ENCODE results near the gene RNU6-8. TPM values are rescaled to one million over a fixed set of nuclear protein-coding genes. Genes with fewer than 3 reads are reported as not detected.

Gene RNU6-8
- total and polyA plus RNA-seq, 5 experiments from 2014 or later = not detected

DNA sequence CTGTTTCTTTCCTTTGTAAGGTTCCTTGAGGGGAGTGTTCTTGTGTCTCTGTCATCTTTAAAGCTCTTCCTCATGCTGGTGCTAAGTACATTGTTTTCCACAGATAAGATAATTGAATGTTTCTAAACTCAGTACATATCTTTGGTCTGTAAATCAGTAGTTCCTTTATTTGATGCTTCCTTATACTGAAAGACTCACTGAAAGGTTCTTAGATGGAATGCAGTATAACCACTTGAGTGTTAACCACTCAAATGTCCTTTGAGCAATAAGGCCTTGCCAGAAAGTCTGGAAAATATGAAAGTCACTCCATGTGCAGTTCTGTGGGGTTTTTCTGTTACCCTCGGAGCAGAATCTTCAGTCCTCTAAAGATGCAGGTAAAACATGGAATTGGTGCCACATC, 23.0 kb upstream of the RNU6-8 start:
- H3K27me3 Mint-ChIP-seq = peaks cover 0 to 8% (median 5%) of the 10 kb centered on the region in 5 donors
- POLR2A ChIA-PET = no interaction called here
- H3K36me3 Mint-ChIP-seq = no peaks in the 10 kb centered on the region

DNA sequence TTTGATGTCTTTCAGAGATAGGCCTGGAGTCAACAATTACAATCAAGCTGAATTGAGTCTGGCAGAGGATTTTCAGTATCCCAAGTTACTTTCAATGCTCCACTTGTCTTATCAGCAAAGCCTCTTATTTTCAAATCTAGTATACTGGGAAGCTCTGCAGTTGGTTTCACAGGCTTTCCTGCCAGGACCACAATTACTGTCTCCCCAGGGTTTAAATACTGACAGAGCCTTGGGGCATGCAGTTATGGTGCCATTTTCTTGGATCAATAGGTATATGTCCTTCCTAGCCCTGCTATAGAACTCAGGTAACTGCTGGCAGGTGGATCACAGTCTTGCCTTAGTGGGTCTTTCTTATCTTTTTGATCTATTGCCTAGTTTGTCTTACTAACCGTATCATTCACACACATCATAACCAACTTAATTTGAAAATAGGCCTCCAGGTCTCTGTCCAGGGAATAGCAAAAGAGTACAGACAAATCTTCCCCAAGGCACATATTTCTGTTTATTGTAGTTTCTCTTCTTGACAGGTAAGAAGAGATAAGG, 22.4 kb upstream of the RNU6-8 start:
- DNase-seq (no peak), ATAC-seq (no peak)
- Mint-ChIP-seq H3K27ac (no peak overlapping the region), H3K4me3 (no peak overlapping the region), H3K27me3 (peaks cover 0 to 8% (median 5%) of the 10 kb centered on the region in 5 donors), H3K36me3 (peaks cover 0 to 2% (median 0%) of the 10 kb centered on the region in 3 donors), H3K9me3 (no peaks in the 10 kb centered on the region), H3K4me1 (peaks cover 0 to 2% (median 0%) of the 10 kb centered on the region in 4 donors)
- POLR2A ChIA-PET = no interaction called here

More for the DNA sequence above, 23.0 kb upstream of the RNU6-8 start:
- DNase-seq (no peak), ATAC-seq (no peak)
- Mint-ChIP-seq H3K27ac (no peak overlapping the region), H3K4me1 (peaks cover 0 to 2% (median 0%) of the 10 kb centered on the region in 4 donors), H3K9me3 (no peaks in the 10 kb centered on the region), H3K4me3 (no peak overlapping the region)

DNA sequence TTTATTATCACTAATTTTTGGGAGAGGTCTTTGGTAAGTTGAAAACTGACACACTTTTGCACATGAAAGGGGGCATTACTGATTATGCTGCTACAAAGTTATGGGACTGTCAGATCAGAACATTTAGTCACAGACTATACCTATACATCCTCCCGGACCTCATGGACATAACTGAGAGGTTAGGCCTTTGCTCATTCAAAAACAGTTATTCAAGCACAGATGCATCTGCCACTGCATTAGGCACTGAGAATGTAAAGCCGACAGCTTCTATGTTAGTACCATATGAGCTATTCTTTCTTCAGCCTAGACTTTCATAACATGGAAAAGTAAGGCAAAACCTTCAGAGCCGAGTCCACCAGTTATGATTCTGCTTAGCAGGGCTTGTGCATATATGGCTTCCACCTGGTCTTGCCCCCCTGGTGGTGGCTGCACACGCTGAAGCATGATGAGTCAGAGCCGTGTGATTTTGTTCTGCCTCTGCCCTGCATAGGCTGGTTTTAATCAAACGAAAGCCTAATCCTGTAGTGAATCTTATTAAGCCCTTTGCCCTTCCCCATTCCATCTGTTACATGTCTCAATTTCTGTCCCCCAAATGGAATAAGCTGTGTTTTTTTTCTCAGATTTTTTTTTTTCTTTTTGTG, 21.8 kb upstream of the RNU6-8 start:
- Mint-ChIP-seq H3K4me3 (no peak overlapping the region), H3K9me3 (no peaks in the 10 kb centered on the region), H3K36me3 (peaks cover 0 to 2% (median 0%) of the 10 kb centered on the region in 3 donors)

DNA sequence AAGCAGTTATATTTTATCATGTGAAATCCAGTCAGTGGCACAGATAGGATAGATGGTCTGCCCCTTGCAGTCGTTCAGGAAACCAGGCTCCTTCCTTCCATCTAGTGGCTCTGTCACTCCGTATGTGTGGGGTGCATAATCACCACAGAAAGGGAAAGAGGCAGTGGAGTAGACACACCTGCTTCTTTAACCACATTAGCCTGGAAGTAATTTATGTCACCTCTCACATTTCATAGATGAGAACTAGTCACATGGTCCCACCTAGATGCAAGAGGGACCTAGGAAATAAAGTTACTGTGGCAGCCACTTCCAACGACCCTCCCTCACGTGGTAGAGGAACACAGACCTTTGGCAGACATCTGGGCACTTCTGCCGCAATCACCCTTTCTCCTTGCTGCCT, 14.2 kb upstream of the RNU6-8 start:
- DNase-seq = no peak
- no peaks in the 10 kb centered on the region for H3K9me3 Mint-ChIP-seq
- H3K36me3 Mint-ChIP-seq = peaks cover 0 to 4% (median 0%) of the 10 kb centered on the region in 3 donors
- peaks cover 0 to 7% (median 5%) of the 10 kb centered on the region in 5 donors for H3K27me3 Mint-ChIP-seq
- ATAC-seq = peak in 1 of 2 donors; percentile 51
- peaks cover 0 to 10% (median 2%) of the 10 kb centered on the region in 4 donors for H3K4me1 Mint-ChIP-seq
- H3K27ac Mint-ChIP-seq = peak overlapping the region in 1 of 10 donors; percentile 91
- POLR2A ChIA-PET = no interaction called here
- no peak overlapping the region for H3K4me3 Mint-ChIP-seq

More for the DNA sequence above, 21.8 kb upstream of the RNU6-8 start:
- Mint-ChIP-seq H3K4me1 (peaks cover 0 to 2% (median 0%) of the 10 kb centered on the region in 4 donors), H3K27ac (no peak overlapping the region), H3K27me3 (peaks cover 0 to 8% (median 5%) of the 10 kb centered on the region in 5 donors)
- no peak for DNase-seq
- peak; percentile 53 to 83 for ATAC-seq
- POLR2A ChIA-PET = no interaction called here

DNA sequence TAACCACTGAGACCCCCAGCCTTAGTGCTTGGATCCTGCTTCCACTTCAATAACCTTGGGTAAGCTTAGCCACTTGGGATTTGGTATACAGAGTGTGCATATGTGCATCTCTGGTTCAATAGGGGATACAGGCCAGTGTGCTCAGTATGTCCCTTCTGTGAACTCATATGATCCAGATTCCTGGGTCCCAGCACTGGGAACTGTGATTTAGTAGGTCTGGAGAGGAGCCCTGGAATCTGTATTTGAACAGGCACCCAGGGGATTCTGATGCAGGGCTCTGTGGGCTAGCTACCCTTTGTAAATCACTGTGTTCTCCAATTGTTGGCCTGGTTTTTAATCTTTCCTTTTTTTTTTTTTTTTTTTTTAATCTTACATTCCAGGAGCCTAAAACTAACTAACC, 9.8 kb upstream of the RNU6-8 start:
- no peak for DNase-seq
- Mint-ChIP-seq H3K4me3 (no peak overlapping the region), H3K4me1 (peaks cover 0 to 6% (median 2%) of the 10 kb centered on the region in 4 donors), H3K36me3 (no peaks in the 10 kb centered on the region), H3K9me3 (no peaks in the 10 kb centered on the region), H3K27me3 (peaks cover 0 to 5% (median 0%) of the 10 kb centered on the region in 5 donors), H3K27ac (no peak overlapping the region)
- no peak for ATAC-seq
- POLR2A ChIA-PET = interaction anchor here (1.2 kb wide), 1 partner anchor 9 kb away, joined by 3 read pairs; no protein-coding TSS in a partner anchor

GRCh38 chr14:32211068-32211404, 8.0 kb upstream of the RNU6-8 start:
- ATAC-seq = no peak
- H3K4me3 Mint-ChIP-seq = no peak overlapping the region
- POLR2A ChIA-PET = no interaction called here
- peaks cover 0 to 5% (median 0%) of the 10 kb centered on the region in 5 donors for H3K27me3 Mint-ChIP-seq
- H3K4me1 Mint-ChIP-seq = peaks cover 0 to 7% (median under 1%) of the 10 kb centered on the region in 4 donors
- H3K27ac Mint-ChIP-seq = no peak overlapping the region
- H3K36me3 Mint-ChIP-seq = no peaks in the 10 kb centered on the region
- H3K9me3 Mint-ChIP-seq = no peaks in the 10 kb centered on the region
- DNase-seq = no peak

DNA sequence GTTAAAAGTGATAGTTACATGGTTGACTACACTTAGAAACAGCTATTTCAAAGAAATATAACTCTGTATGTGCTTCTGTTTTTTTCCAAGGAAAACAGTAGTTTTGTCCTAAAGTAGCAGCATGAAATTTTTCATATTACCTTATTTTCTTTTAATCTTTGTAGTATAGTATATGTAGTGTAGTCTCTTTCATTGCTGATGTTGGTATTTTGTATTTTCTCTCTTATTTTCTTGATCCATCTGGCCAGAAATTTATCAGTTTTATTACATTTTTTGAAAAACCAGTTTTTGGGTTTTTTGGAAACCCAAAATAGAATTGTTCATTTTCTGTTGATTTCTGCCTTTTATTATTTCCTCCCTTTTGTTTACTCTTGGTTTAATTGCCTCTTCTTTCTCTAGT, 6.4 kb upstream of the RNU6-8 start:
- no peaks in the 10 kb centered on the region for H3K9me3 Mint-ChIP-seq
- peaks cover 0 to 5% (median 0%) of the 10 kb centered on the region in 5 donors for H3K27me3 Mint-ChIP-seq
- no peak for ATAC-seq
- H3K4me3 Mint-ChIP-seq = no peak overlapping the region
- H3K27ac Mint-ChIP-seq = no peak overlapping the region
- POLR2A ChIA-PET = no interaction called here
- no peaks in the 10 kb centered on the region for H3K36me3 Mint-ChIP-seq
- DNase-seq = no peak
- H3K4me1 Mint-ChIP-seq = peaks cover 1 to 14% (median 2%) of the 10 kb centered on the region in 4 donors

DNA sequence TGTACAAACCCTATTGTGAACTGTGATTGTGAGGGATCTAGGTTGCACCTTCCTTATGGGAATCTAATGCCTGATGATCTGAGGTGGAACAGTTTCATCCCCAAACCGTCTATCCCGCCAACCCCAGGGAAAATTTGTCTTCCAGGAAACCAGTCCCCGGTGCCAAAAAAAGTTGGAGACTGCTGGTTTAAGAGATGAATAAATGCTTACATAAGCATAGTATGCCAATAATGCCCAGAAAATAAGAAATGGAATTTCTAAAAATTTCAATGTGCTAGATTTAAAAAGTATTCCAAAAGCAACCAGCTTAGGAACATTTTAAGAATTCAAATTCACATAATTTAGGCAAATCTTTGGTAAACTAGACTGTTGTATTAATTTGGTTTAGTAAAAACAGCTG, 5.4 kb upstream of the RNU6-8 start:
- peak overlapping the region in 1 of 10 donors; percentile 4 for H3K27ac Mint-ChIP-seq
- no peaks in the 10 kb centered on the region for H3K9me3 Mint-ChIP-seq
- peaks cover 0 to 6% (median 0%) of the 10 kb centered on the region in 5 donors for H3K27me3 Mint-ChIP-seq
- POLR2A ChIA-PET = no interaction called here
- peaks cover 8 to 22% (median 10%) of the 10 kb centered on the region in 4 donors for H3K4me1 Mint-ChIP-seq
- ATAC-seq (no peak), DNase-seq (no peak)
- H3K36me3 Mint-ChIP-seq = no peaks in the 10 kb centered on the region
- H3K4me3 Mint-ChIP-seq = no peak overlapping the region

DNA sequence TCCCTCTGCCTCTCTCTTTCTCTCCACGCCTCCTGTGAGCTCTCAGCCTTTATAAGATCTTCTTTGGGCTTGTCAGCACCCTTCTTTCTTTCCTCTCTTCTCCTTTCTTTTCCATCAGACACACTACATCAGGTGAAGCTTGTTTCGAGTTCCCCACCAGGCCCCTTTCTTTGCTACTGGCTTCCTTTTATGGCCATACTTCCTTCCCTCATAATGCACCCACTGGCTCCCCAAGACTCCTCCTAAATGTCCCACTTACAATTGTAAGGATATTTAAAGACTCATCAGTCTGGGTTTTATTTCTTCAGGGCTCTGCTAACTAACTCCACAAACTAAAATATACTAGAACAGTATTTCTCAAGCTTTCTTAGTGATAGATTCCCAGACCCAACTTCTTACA, 3.5 kb upstream of the RNU6-8 start:
- no peak for DNase-seq
- peaks cover 14 to 39% (median 22%) of the 10 kb centered on the region in 4 donors for H3K4me1 Mint-ChIP-seq
- peaks cover 0 to 4% (median 0%) of the 10 kb centered on the region in 9 donors for H3K9me3 Mint-ChIP-seq
- peaks cover 0 to 3% (median 0%) of the 10 kb centered on the region in 3 donors for H3K36me3 Mint-ChIP-seq
- peak overlapping the region in 3 of 10 donors; percentile 4 to 43 (median 27) for H3K27ac Mint-ChIP-seq
- ATAC-seq = no peak
- POLR2A ChIA-PET = no interaction called here
- H3K4me3 Mint-ChIP-seq = peak overlapping the region in 1 of 10 donors; percentile 25
- H3K27me3 Mint-ChIP-seq = peaks cover 0 to 6% (median 0%) of the 10 kb centered on the region in 5 donors

GRCh38 chr14:32205984-32206383, 2.9 kb upstream of the RNU6-8 start:
- Mint-ChIP-seq H3K36me3 (peaks cover 0 to 3% (median 0%) of the 10 kb centered on the region in 3 donors), H3K4me1 (peaks cover 14 to 42% (median 24%) of the 10 kb centered on the region in 4 donors), H3K27me3 (peaks cover 0 to 6% (median 0%) of the 10 kb centered on the region in 5 donors), H3K4me3 (no peak overlapping the region), H3K27ac (peak overlapping the region in 2 of 10 donors; percentile 11 to 50), H3K9me3 (peaks cover 0 to 4% (median 0%) of the 10 kb centered on the region in 9 donors)
- DNase-seq (no peak), ATAC-seq (no peak)
- POLR2A ChIA-PET = no interaction called here

- Mint-ChIP-seq H3K4me1 (peaks cover 16 to 45% (median 26%) of the 10 kb centered on the region in 4 donors), H3K27me3 (peaks cover 0 to 6% (median 0%) of the 10 kb centered on the region in 5 donors), H3K36me3 (peaks cover 0 to 3% (median 0%) of the 10 kb centered on the region in 3 donors), H3K9me3 (peaks cover 0 to 4% (median 0%) of the 10 kb centered on the region in 9 donors), H3K27ac (peak overlapping the region in 2 of 10 donors; percentile 48 to 50), H3K4me3 (no peak overlapping the region)
- DNase-seq (no peak), ATAC-seq (no peak)
- POLR2A ChIA-PET = no interaction called here
Observed at GRCh38 chr14:32205554-32205953, 2.5 kb upstream of the RNU6-8 start.

DNA sequence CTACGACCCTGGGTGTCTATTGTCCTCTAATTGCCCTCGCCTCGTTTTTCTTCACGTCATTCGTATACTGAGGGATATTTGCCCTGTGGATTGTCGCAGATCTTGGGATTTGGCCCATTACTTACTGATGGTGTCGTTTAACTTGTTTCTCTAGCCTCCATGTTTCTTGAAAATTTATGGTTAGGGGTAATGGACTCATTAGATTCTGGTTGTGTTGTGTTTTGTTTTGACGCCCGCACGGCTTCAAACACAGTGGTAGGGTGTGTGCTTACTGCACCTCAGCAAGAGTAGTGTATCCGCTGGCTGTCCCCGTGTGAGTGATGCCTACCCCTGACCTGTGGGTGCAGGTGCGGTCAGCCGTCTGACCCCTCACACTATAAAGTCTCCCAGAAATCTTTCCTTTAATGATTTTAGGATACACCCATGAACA, 874 bp upstream of the RNU6-8 start:
- Mint-ChIP-seq H3K4me1 (peaks cover 16 to 50% (median 28%) of the 10 kb centered on the region in 4 donors), H3K27me3 (peaks cover 0 to 5% (median 0%) of the 10 kb centered on the region in 5 donors)
- peak in 1 of 2 donors; percentile 7 for ATAC-seq

More for the DNA sequence above, 874 bp upstream of the RNU6-8 start:
- peak in 4 of 10 donors; percentile 10 to 63 (median 29) for DNase-seq
- Mint-ChIP-seq H3K27ac (peak overlapping the region; percentile 90 to 100 (median 100)), H3K9me3 (peaks cover 0 to 4% (median 0%) of the 10 kb centered on the region in 9 donors), H3K36me3 (peaks cover 0 to 3% (median 0%) of the 10 kb centered on the region in 3 donors), H3K4me3 (peak overlapping the region; percentile 88 to 96 (median 95))
- POLR2A ChIA-PET = interaction anchor here (0.6 to 2.9 kb wide), 6 partner anchors 8 to 1581 kb away, joined by 3 to 44 read pairs (median 6); partner anchors contain the start of genes ARHGAP5, DTD2, HECTD1 and SCFD1
